Activated T-cell treated with anti-CD3 and anti-CD28 coated beads, Interleukin-2, amount 50 U/mL, for 24 hours (primary cell): ENCODE results near the gene EIPR1.
"Not testable (repeated sequence)": the region's sequence is repeated elsewhere in the genome, so short reads cannot be mapped to it uniquely, and the experiment has no call there.

Source experiments
- DNase-seq: peaks from one replicate; pipeline ENCODE4 v3.0.0-alpha.2; 2020
- H3K27ac Mint-ChIP-seq: 2 replicates; pipeline ENCODE4 v1.8.0; 2020; ENCODE audit warnings: mild to moderate bottlenecking, mixed read lengths
- H3K27me3 Mint-ChIP-seq: 2 replicates; pipeline ENCODE4 v1.8.0; 2020; ENCODE audit warnings: mixed read lengths
- H3K36me3 Mint-ChIP-seq: 2 replicates; pipeline ENCODE4 v1.8.0; 2020; ENCODE audit warnings: low read depth, mixed read lengths
- H3K4me1 Mint-ChIP-seq: 2 replicates; pipeline ENCODE4 v1.8.0; 2020; ENCODE audit warnings: low read depth, mixed read lengths
- H3K4me3 Mint-ChIP-seq: 2 replicates; pipeline ENCODE4 v1.8.0; 2020; ENCODE audit warnings: mild to moderate bottlenecking, moderate library complexity, mixed read lengths
- H3K9me3 Mint-ChIP-seq: 2 replicates; pipeline ENCODE4 v1.8.0; 2020; ENCODE audit warnings: mixed read lengths

Gene EIPR1

GRCh38 chr2:3207091-3207491, 170.5 kb downstream of the EIPR1 start:
- Mint-ChIP-seq H3K27ac (no peak overlapping the region), H3K4me3 (no peak overlapping the region), H3K36me3 (peaks cover 71% of the 10 kb centered on the region), H3K9me3 (no peaks in the 10 kb centered on the region), H3K27me3 (no peaks in the 10 kb centered on the region), H3K4me1 (peaks cover 13% of the 10 kb centered on the region)
- peak; percentile 25 for DNase-seq

GRCh38 chr2:3205845-3206244, 171.8 kb downstream of the EIPR1 start:
- Mint-ChIP-seq H3K27me3 (no peaks in the 10 kb centered on the region), H3K36me3 (peaks cover 65% of the 10 kb centered on the region), H3K27ac (no peak overlapping the region), H3K9me3 (no peaks in the 10 kb centered on the region), H3K4me1 (peaks cover 13% of the 10 kb centered on the region), H3K4me3 (no peak overlapping the region)
- DNase-seq: no peak

DNA sequence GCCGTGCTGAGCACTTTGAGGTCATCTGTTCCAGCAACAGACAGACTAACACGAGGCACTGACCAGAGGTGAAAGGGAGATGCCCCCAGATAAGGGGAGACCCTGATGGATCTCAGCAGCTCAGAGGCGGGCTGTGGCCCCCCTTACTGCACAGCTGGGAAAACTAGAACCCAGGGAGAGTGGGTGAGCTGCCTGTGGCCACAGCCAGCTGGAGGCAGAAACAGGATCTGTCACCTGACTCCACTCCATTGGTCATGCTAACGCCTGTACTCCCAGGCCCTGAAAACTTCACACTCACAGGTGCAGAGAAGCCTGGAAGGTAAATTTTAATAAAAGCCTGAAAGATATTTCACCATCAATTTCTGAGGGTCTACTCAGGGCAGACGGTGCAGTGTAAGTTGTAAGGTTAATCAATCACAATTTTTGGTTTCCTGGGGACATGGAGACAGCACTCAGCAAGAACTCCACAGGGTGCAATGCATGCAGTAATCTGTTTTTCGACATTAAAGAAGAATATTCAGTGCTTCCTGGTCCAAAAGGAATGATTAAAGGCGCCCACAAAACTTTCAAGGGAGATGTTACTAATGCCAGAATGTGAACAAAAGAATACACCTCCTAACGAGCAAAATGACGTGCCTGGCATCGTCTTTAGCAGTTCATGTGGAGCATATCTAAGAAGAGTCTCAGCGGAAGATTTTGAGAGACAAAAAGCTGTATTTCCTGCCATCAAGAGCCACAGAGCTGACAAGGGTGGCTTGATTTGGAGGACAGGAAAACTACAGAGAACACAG, 173.4 kb downstream of the EIPR1 start:
- DNase-seq: no peak
- Mint-ChIP-seq H3K9me3 (no peaks in the 10 kb centered on the region), H3K27ac (no peak overlapping the region), H3K4me1 (peaks cover 13% of the 10 kb centered on the region), H3K27me3 (no peaks in the 10 kb centered on the region), H3K4me3 (no peak overlapping the region), H3K36me3 (peaks cover 59% of the 10 kb centered on the region)

DNA sequence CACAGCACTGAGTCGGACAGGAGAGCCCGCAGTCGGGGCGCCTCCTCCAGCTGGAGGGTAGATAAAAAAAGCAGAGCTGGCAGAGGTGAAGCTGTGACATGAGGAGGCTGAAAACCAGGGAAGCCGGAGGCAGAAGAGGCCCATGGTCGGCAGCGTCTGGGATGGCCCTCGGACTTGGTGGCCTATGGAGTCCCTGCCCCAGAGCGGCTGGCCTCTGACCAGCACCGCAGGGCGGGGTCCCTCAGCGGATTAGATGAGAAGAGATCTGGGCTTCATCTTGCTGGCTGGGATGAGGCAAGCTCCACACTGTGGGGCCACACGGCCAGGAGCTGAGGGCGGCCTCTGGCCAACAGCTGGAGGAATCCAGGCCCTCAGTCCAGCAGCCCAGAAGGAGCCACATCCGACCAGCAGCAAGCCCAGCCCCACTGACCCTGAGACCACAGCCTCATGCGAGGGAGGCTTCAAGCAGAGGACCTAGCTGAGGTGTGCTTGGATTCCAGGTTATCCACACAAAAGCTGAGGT, 174.1 kb downstream of the EIPR1 start:
- Mint-ChIP-seq H3K4me3 (no peak overlapping the region), H3K27me3 (no peaks in the 10 kb centered on the region), H3K4me1 (peaks cover 14% of the 10 kb centered on the region), H3K36me3 (peaks cover 57% of the 10 kb centered on the region), H3K27ac (no peak overlapping the region), H3K9me3 (no peaks in the 10 kb centered on the region)
- DNase-seq: no peak

GRCh38 chr2:3202926-3203325, 174.7 kb downstream of the EIPR1 start:
- Mint-ChIP-seq H3K27me3 (no peaks in the 10 kb centered on the region), H3K9me3 (no peaks in the 10 kb centered on the region), H3K36me3 (peaks cover 56% of the 10 kb centered on the region), H3K27ac (no peak overlapping the region), H3K4me3 (no peak overlapping the region), H3K4me1 (peaks cover 19% of the 10 kb centered on the region)
- no peak for DNase-seq

DNA sequence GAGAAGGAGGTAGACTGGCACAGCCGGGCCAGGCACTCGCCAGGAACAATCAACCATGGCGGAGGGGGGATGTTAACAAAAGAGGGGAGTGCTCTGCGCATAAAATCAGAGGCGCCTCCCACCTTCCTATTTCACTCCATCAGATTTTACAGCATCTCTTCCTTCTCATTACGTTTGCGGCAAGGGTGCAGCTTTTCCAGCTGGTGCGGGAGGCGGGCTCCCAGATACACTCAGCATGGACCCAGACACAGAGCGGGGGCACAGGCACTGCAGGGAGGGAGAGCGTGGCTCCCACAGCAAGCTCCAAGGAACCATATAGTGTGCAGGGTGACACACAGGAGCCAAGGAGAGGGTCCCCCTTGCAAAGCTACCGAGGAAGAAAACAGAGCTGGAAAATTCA, 176.3 kb downstream of the EIPR1 start:
- H3K27me3 Mint-ChIP-seq: no peaks in the 10 kb centered on the region
- H3K4me3 Mint-ChIP-seq: no peak overlapping the region
- no peak for DNase-seq
- H3K27ac Mint-ChIP-seq: peak overlapping the region; percentile 22
- no peaks in the 10 kb centered on the region for H3K9me3 Mint-ChIP-seq
- H3K4me1 Mint-ChIP-seq: peaks cover 19% of the 10 kb centered on the region
- H3K36me3 Mint-ChIP-seq: peaks cover 57% of the 10 kb centered on the region

DNA sequence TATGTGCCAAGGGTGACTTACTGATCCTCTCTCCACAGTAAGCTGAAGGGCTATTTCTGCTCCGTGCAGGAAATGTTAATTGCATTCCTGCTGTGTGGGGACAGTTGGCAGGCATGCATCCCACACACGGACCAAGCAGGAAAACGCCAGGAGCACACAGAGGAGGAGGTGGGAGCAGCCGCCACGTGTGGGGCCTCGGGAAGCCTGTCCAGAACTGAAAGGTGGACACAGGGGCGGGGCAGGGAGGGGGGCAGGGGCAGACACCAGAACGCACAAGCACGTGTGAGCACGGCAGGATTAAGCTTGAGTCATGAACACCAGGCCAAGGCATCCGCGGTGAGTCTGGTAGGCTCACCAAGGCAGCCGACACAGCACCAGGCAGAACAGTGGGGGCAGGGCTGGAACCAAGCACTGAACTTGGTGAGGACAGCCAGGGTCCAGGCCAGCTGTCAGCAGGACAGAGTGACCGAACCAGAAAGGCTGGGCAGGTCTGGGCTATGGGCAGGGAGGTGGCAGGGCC, 177.1 kb downstream of the EIPR1 start:
- Mint-ChIP-seq H3K36me3 (peaks cover 56% of the 10 kb centered on the region), H3K27ac (no peak overlapping the region), H3K4me3 (no peak overlapping the region), H3K9me3 (no peaks in the 10 kb centered on the region), H3K27me3 (no peaks in the 10 kb centered on the region), H3K4me1 (peaks cover 19% of the 10 kb centered on the region)
- no peak for DNase-seq

DNA sequence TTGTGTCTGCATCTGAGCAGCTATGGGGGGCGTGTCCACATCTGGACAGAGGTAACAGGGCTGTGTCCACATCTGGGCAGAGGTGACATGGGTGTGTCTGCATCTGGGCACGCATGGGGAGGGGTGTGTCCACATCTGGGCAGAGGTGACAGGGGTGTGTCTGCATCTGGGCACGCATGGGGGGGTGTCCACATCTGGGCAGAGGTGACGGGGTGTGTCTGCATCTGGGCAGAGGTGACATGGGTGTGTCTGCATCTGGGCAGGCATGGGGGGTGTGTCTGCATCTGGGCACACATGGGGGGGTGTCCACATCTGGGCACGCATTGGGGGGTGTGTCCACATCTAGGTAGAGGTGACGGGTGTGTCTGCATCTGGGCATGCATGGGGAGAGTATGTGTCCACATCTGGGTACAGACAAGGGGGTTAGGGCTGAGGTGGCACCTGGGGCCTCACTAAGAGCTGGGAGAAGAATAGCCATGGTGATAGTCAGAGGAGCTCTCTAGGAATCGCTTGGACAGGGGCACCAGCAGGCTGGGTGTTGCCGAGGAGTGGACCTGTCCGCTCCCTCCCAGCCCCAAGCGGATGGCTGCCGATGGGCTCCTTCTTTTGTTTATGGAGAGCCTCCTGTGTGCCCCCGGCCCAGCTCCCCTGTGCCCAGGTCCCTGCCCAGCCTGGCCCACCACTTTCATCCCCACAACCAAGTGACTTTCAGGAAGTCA, 177.8 kb downstream of the EIPR1 start:
- H3K36me3 Mint-ChIP-seq: peaks cover 58% of the 10 kb centered on the region
- no peaks in the 10 kb centered on the region for H3K9me3 Mint-ChIP-seq
- DNase-seq: no peak
- no peak overlapping the region for H3K27ac Mint-ChIP-seq
- H3K27me3 Mint-ChIP-seq: no peaks in the 10 kb centered on the region
- peaks cover 17% of the 10 kb centered on the region for H3K4me1 Mint-ChIP-seq
- H3K4me3 Mint-ChIP-seq: no peak overlapping the region

- not testable (repeated sequence) for H3K27me3 Mint-ChIP-seq, DNase-seq, H3K4me3 Mint-ChIP-seq, H3K9me3 Mint-ChIP-seq
- Mint-ChIP-seq H3K27ac (peak overlapping the region; percentile 6), H3K36me3 (peaks cover 64% of the 10 kb centered on the region), H3K4me1 (peaks cover 12% of the 10 kb centered on the region)
Observed at GRCh38 chr2:3198671-3199192, 178.9 kb downstream of the EIPR1 start.

- H3K9me3 Mint-ChIP-seq: no peaks in the 10 kb centered on the region
- H3K36me3 Mint-ChIP-seq: peaks cover 65% of the 10 kb centered on the region
- peak overlapping the region; percentile 6 for H3K27ac Mint-ChIP-seq
- no peak for DNase-seq
- no peaks in the 10 kb centered on the region for H3K27me3 Mint-ChIP-seq
- no peak overlapping the region for H3K4me3 Mint-ChIP-seq
- H3K4me1 Mint-ChIP-seq: peaks cover 12% of the 10 kb centered on the region
Observed at GRCh38 chr2:3198119-3198518, 179.5 kb downstream of the EIPR1 start.

DNA sequence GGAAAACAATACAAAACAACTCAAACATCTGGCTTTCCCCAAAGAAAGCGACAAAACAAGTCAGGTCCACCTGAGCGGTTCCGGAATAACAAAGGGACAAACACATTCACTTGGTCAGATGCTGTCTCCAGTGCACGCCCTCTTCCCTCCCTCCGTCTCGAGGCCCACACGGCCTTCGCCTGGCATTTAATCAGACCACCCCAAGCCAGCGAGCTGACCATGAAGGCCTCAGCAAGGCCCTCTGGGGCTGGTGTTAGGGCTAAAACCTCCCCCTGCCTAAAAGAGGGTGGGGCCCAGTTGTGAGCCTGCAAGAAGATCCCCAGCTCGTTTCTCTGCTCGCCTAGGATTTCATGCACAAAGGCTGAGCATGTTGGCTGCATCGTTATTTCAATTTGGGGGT, 180.3 kb downstream of the EIPR1 start:
- Mint-ChIP-seq H3K9me3 (no peaks in the 10 kb centered on the region), H3K4me1 (peaks cover 8% of the 10 kb centered on the region), H3K27ac (no peak overlapping the region), H3K4me3 (no peak overlapping the region), H3K36me3 (peaks cover 68% of the 10 kb centered on the region), H3K27me3 (no peaks in the 10 kb centered on the region)
- DNase-seq: no peak

- Mint-ChIP-seq H3K36me3 (peaks cover 72% of the 10 kb centered on the region), H3K9me3 (no peaks in the 10 kb centered on the region), H3K4me1 (peaks cover 6% of the 10 kb centered on the region), H3K4me3 (no peak overlapping the region), H3K27ac (no peak overlapping the region), H3K27me3 (no peaks in the 10 kb centered on the region)
- DNase-seq: no peak
Observed at GRCh38 chr2:3196716-3197115, 180.9 kb downstream of the EIPR1 start.

- no peak overlapping the region for H3K4me3 Mint-ChIP-seq
- peaks cover 73% of the 10 kb centered on the region for H3K36me3 Mint-ChIP-seq
- no peaks in the 10 kb centered on the region for H3K9me3 Mint-ChIP-seq
- peaks cover 6% of the 10 kb centered on the region for H3K4me1 Mint-ChIP-seq
- no peaks in the 10 kb centered on the region for H3K27me3 Mint-ChIP-seq
- no peak overlapping the region for H3K27ac Mint-ChIP-seq
- DNase-seq: no peak
Observed at GRCh38 chr2:3195641-3196476, 181.8 kb downstream of the EIPR1 start.

- Mint-ChIP-seq H3K4me3 (no peak overlapping the region), H3K4me1 (peaks cover 6% of the 10 kb centered on the region), H3K36me3 (peaks cover 83% of the 10 kb centered on the region), H3K27me3 (no peaks in the 10 kb centered on the region), H3K27ac (no peak overlapping the region), H3K9me3 (no peaks in the 10 kb centered on the region)
- DNase-seq: no peak
Observed at GRCh38 chr2:3194828-3195227, 182.8 kb downstream of the EIPR1 start.
